Astrocyte (in vitro differentiated cells and primary cell): Measurements from ENCODE around the gene SLC29A4. TPM values are rescaled to one million over a fixed set of nuclear protein-coding genes. Genes with fewer than 3 reads are reported as not detected.
"Not testable (repeated sequence)": the region's sequence is repeated elsewhere in the genome, so short reads cannot be mapped to it uniquely, and the experiment has no call there.

ENCODE experiments used
- DNase-seq: peaks from one replicate; pipeline ENCODE4 v3.0.0-alpha.2; 2010; ENCODE audit warnings: low read depth
- FAIRE-seq: peaks from 2 replicates; lab custom pipeline; 2011; peaks lifted over from hg19 to GRCh38; lab: Jason Lieb, UNC
- H2AFZ ChIP-seq: 2 replicates; pipeline ENCODE4 v1.6.0; 2012; ENCODE audit warnings: low read depth, low read length, inconsistent platforms
- H3K27ac ChIP-seq: 2 replicates; pipeline ENCODE4 v1.5.1; 2011; ENCODE audit warnings: low read depth, low read length, inconsistent platforms
- H3K27me3 ChIP-seq: 2 replicates; pipeline ENCODE4 v1.6.0; 2011; ENCODE audit warnings: low read length, inconsistent platforms; ENCODE audit not compliant: insufficient read depth
- H3K36me3 ChIP-seq: 2 replicates; pipeline ENCODE4 v1.5.1; 2011; ENCODE audit warnings: low read length, inconsistent platforms; ENCODE audit not compliant: insufficient read depth
- H3K4me1 ChIP-seq: 2 replicates; pipeline ENCODE4 v1.5.1; 2011; ENCODE audit warnings: low read length, inconsistent platforms; ENCODE audit not compliant: insufficient read depth
- H3K4me2 ChIP-seq: 2 replicates; pipeline ENCODE4 v1.6.0; 2012; ENCODE audit warnings: low read length, inconsistent platforms
- H3K4me3 ChIP-seq: 2 replicates; pipeline ENCODE4 v1.5.1; 2011; ENCODE audit warnings: low read depth, mild to moderate bottlenecking, low read length, inconsistent platforms; ENCODE audit not compliant: insufficient read depth
- H3K79me2 ChIP-seq: 2 replicates; pipeline ENCODE4 v1.6.0; 2012; ENCODE audit warnings: mild to moderate bottlenecking, low read length, inconsistent platforms; ENCODE audit not compliant: insufficient read depth
- H3K9ac ChIP-seq: 2 replicates; pipeline ENCODE4 v1.6.0; 2012; ENCODE audit warnings: mild to moderate bottlenecking, low read length, inconsistent platforms
- H3K9me3 ChIP-seq: 2 replicates; pipeline ENCODE4 v1.5.1; 2012; ENCODE audit warnings: low read depth, mild to moderate bottlenecking, low read length, inconsistent platforms; ENCODE audit not compliant: insufficient read depth
- H4K20me1 ChIP-seq: 2 replicates; pipeline ENCODE4 v1.6.0; 2012; ENCODE audit warnings: low read length, inconsistent platforms; ENCODE audit not compliant: insufficient read depth
- H3K27ac Mint-ChIP-seq: one replicate; pipeline ENCODE4 v1.8.0; 2021; ENCODE audit warnings: mild to moderate bottlenecking, mixed read lengths; ENCODE audit not compliant: unreplicated experiment
- H3K27me3 Mint-ChIP-seq: one replicate; pipeline ENCODE4 v1.8.0; 2021; ENCODE audit warnings: low read depth, mixed read lengths; ENCODE audit not compliant: unreplicated experiment
- H3K36me3 Mint-ChIP-seq: one replicate; pipeline ENCODE4 v1.8.0; 2021; ENCODE audit warnings: low read depth, mixed read lengths; ENCODE audit not compliant: unreplicated experiment
- H3K4me1 Mint-ChIP-seq: one replicate; pipeline ENCODE4 v1.8.0; 2021; ENCODE audit warnings: low read depth, mixed read lengths; ENCODE audit not compliant: unreplicated experiment
- H3K4me3 Mint-ChIP-seq: one replicate; pipeline ENCODE4 v1.8.0; 2021; ENCODE audit warnings: mild to moderate bottlenecking, moderate library complexity, mixed read lengths; ENCODE audit not compliant: unreplicated experiment
- H3K9me3 Mint-ChIP-seq: one replicate; pipeline ENCODE4 v1.8.0; 2021; ENCODE audit warnings: mild to moderate bottlenecking, mixed read lengths; ENCODE audit not compliant: unreplicated experiment
- CTCF ChIP-seq: IDR thresholded peaks from 2 replicates; pipeline ENCODE4 v1.5.1; 2011; ENCODE audit warnings: low read depth, mild to moderate bottlenecking, inconsistent platforms, low read length, moderate library complexity; ENCODE audit not compliant: insufficient read depth
- EZH2 ChIP-seq: IDR thresholded peaks from 2 replicates; pipeline ENCODE4 v1.6.1; 2012; ENCODE audit warnings: mild to moderate bottlenecking, low read length, inconsistent platforms; ENCODE audit not compliant: insufficient read depth
- total RNA-seq: library from RNA; stranded (reverse); gene quantifications from 2 replicates; pipeline ENCODE4 v1.2.1, GENCODE V29; 2021

Gene SLC29A4
- total RNA-seq, 1 donor from 2014 or later: 8.2 TPM

- H3K4me2 ChIP-seq: no peak overlapping the region
- H3K79me2 ChIP-seq: no peaks in the 10 kb centered on the region
- H3K27me3 ChIP-seq: no peaks in the 10 kb centered on the region
- H3K9ac ChIP-seq: no peak overlapping the region
- H2AFZ ChIP-seq: no peak overlapping the region
- FAIRE-seq (no peak), DNase-seq (no peak)
- TF ChIP-seq EZH2 (no peak), CTCF (no peak)
- H3K36me3 ChIP-seq: peaks cover 11% of the 10 kb centered on the region
- peaks cover 31% of the 10 kb centered on the region for H3K36me3 Mint-ChIP-seq
- peaks cover 8% of the 10 kb centered on the region for H3K9me3 Mint-ChIP-seq
- H3K27ac ChIP-seq: no peak overlapping the region
- no peaks in the 10 kb centered on the region for H3K4me1 ChIP-seq
- H3K4me1 Mint-ChIP-seq: no peaks in the 10 kb centered on the region
- H3K27me3 Mint-ChIP-seq: no peaks in the 10 kb centered on the region
- no peak overlapping the region for H3K4me3 Mint-ChIP-seq
- peaks cover 6% of the 10 kb centered on the region for H3K9me3 ChIP-seq
- H4K20me1 ChIP-seq: peaks cover 6% of the 10 kb centered on the region
- H3K4me3 ChIP-seq: no peak overlapping the region
- H3K27ac Mint-ChIP-seq: no peak overlapping the region
Observed at GRCh38 chr7:5314864-5315263, 32.1 kb downstream of the SLC29A4 start.

- Mint-ChIP-seq H3K4me3 (no peak overlapping the region), H3K4me1 (no peaks in the 10 kb centered on the region), H3K27ac (no peak overlapping the region), H3K36me3 (peaks cover 34% of the 10 kb centered on the region), H3K27me3 (no peaks in the 10 kb centered on the region), H3K9me3 (peaks cover 8% of the 10 kb centered on the region)
- H3K4me2 ChIP-seq: no peak overlapping the region
- no peak for DNase-seq
- H3K27ac ChIP-seq: no peak overlapping the region
- TF ChIP-seq CTCF (no peak), EZH2 (no peak)
- FAIRE-seq: no peak
- H4K20me1 ChIP-seq: peaks cover 3% of the 10 kb centered on the region
- no peaks in the 10 kb centered on the region for H3K4me1 ChIP-seq
- H3K4me3 ChIP-seq: no peak overlapping the region
- H3K36me3 ChIP-seq: peaks cover 12% of the 10 kb centered on the region
- peaks cover 6% of the 10 kb centered on the region for H3K9me3 ChIP-seq
- H3K9ac ChIP-seq: no peak overlapping the region
- H3K27me3 ChIP-seq: no peaks in the 10 kb centered on the region
- no peaks in the 10 kb centered on the region for H3K79me2 ChIP-seq
- H2AFZ ChIP-seq: no peak overlapping the region
Observed at GRCh38 chr7:5315761-5316160, 33.0 kb downstream of the SLC29A4 start.

- not testable (repeated sequence) for H3K4me1 ChIP-seq, H3K4me1 Mint-ChIP-seq, DNase-seq, H4K20me1 ChIP-seq, H3K79me2 ChIP-seq, H3K27me3 ChIP-seq, H3K9ac ChIP-seq, H3K4me2 ChIP-seq, H3K9me3 ChIP-seq, H3K9me3 Mint-ChIP-seq, FAIRE-seq, H3K4me3 Mint-ChIP-seq, H3K4me3 ChIP-seq, H3K36me3 ChIP-seq, H3K27ac ChIP-seq, H3K27me3 Mint-ChIP-seq, H3K27ac Mint-ChIP-seq, H2AFZ ChIP-seq
- peaks cover 41% of the 10 kb centered on the region for H3K36me3 Mint-ChIP-seq
Observed at GRCh38 chr7:5318613-5319012, 35.9 kb downstream of the SLC29A4 start.
